HL-60/S4 treated with retinoic acid at 250 ng/mL for 4 days and 3 days (cell line): Measurements from ENCODE around the gene ADRM1.

Experiments used
- in situ Hi-C: fragments of 300-500 bp; cut with MboI; formaldehyde crosslinking; loops from 2 replicates; pipeline ENCODE4 v1.7.0; 2022; ENCODE audit warnings: low sequenced_read_pairs

Gene ADRM1

GRCh38 chr20:62302341-62303061 lies at the start of gene ADRM1:
Gene ADRM1, plus strand, starts transcription at chr20:62302997. Its CDS starts 572 bp downstream, at chr20:62303569.
- in situ Hi-C loops = no loop called here

- in situ Hi-C loops = no loop called here
Measured at GRCh38 chr20:62253398-62253797, 49.4 kb upstream of the ADRM1 start.

- in situ Hi-C loops = no loop called here
Measured at GRCh38 chr20:62254021-62254724, 48.6 kb upstream of the ADRM1 start.

GRCh38 chr20:62255976-62256375 lies 46.8 kb upstream of the ADRM1 start:
- in situ Hi-C loops = no loop called here

GRCh38 chr20:62258499-62259293 lies 44.1 kb upstream of the ADRM1 start:
- in situ Hi-C loops = no loop called here

- in situ Hi-C loops = no loop called here
Measured at GRCh38 chr20:62259294-62259565, 43.6 kb upstream of the ADRM1 start.

- in situ Hi-C loops = no loop called here
Measured at GRCh38 chr20:62262064-62262463, 40.7 kb upstream of the ADRM1 start.

GRCh38 chr20:62263396-62263795 lies 39.4 kb upstream of the ADRM1 start:
- in situ Hi-C loops = no loop called here

- in situ Hi-C loops = no loop called here
Measured at GRCh38 chr20:62265365-62265764, 37.4 kb upstream of the ADRM1 start.

GRCh38 chr20:62266340-62266739 lies 36.5 kb upstream of the ADRM1 start:
- in situ Hi-C loops = no loop called here

- in situ Hi-C loops = no loop called here
Measured at GRCh38 chr20:62266851-62267250, 35.9 kb upstream of the ADRM1 start.

- in situ Hi-C loops = no loop called here
Measured at GRCh38 chr20:62267543-62267942, 35.3 kb upstream of the ADRM1 start.

GRCh38 chr20:62268228-62268900 lies 34.4 kb upstream of the ADRM1 start:
- in situ Hi-C loops = no loop called here

GRCh38 chr20:62269378-62269777 lies 33.4 kb upstream of the ADRM1 start:
- in situ Hi-C loops = no loop called here

- in situ Hi-C loops = no loop called here
Measured at GRCh38 chr20:62269871-62270270, 32.9 kb upstream of the ADRM1 start.

- in situ Hi-C loops = no loop called here
Measured at GRCh38 chr20:62272200-62272599, 30.6 kb upstream of the ADRM1 start.

- in situ Hi-C loops = no loop called here
Measured at GRCh38 chr20:62273416-62273815, 29.4 kb upstream of the ADRM1 start.

- in situ Hi-C loops = no loop called here
Measured at GRCh38 chr20:62274332-62274950, 28.4 kb upstream of the ADRM1 start.

GRCh38 chr20:62275219-62275618 lies 27.6 kb upstream of the ADRM1 start:
- in situ Hi-C loops = no loop called here

- in situ Hi-C loops = no loop called here
Measured at GRCh38 chr20:62276439-62276838, 26.4 kb upstream of the ADRM1 start.

GRCh38 chr20:62277253-62277652 lies 25.5 kb upstream of the ADRM1 start:
- in situ Hi-C loops = no loop called here
